Vagina (tissue), 2 donors: ENCODE measurements around the gene HEG1. TPM values are rescaled to one million over a fixed set of nuclear protein-coding genes. Genes with fewer than 3 reads are reported as not detected.

Source experiments
- DNase-seq, 2 donors: peaks; one replicate each; pipeline ENCODE4 v3.0.0-alpha.2; 2017; ENCODE audit errors: extremely low spot score in 2 of 2
- H3K27ac ChIP-seq: fragments of 200-600 bp; sonication (generic); one replicate; pipeline ENCODE4 v1.5.1; 2019
- H3K27me3 ChIP-seq: fragments of 200-600 bp; sonication (generic); one replicate; pipeline ENCODE4 v1.5.1; 2019
- H3K36me3 ChIP-seq, 2 donors: fragments of 200-600 bp; sonication (generic); one replicate each; pipeline ENCODE4 v1.5.1; 2017 to 2019
- H3K4me1 ChIP-seq: fragments of 200-600 bp; sonication (generic); one replicate; pipeline ENCODE4 v1.5.1; 2019
- H3K4me3 ChIP-seq, 2 donors: fragments of 200-600 bp; sonication (generic); 1 replicate in 1 of 2; 2 replicates in 1 of 2; pipeline ENCODE4 v1.5.1; 2016 to 2019
- H3K9me3 ChIP-seq: fragments of 200-600 bp; sonication (generic); one replicate; pipeline ENCODE4 v1.5.1; 2019
- POLR2A ChIP-seq, 2 donors: fragments of 450-650 bp; IDR thresholded peaks; one replicate each; pipeline ENCODE4 v1.6.1; 2017; ENCODE audit warnings: antibody characterized with exemption in 2 of 2, mild to moderate bottlenecking in 2 of 2, moderate library complexity in 2 of 2
- POLR2AphosphoS5 ChIP-seq, 2 donors: sonication (generic); formaldehyde crosslinking; IDR thresholded peaks; one replicate each; pipeline ENCODE4 v1.9.0; 2017; ENCODE audit warnings: antibody characterized with exemption in 2 of 2, mild to moderate bottlenecking in 2 of 2, low read depth in 1 of 2; ENCODE audit not compliant: insufficient read depth in 1 of 2
- intact Hi-C: fragments of 100-400 bp; cut with DNase I; formaldehyde crosslinking; loops from one replicate; pipeline ENCODE4 v1.15.1; 2023
- total RNA-seq: library from RNA; depleted of rRNA; stranded (reverse); fragments of >200 nt; gene quantifications from one replicate; pipeline ENCODE4 v1.2.3, GENCODE V29; 2016
- TF ChIP-seq, protein P1 (sequence below), 3 experiments: fragments of 450-650 bp in 2 of 3; fragments of 200-600 bp in 1 of 3; sonication (generic) in 1 of 3; IDR thresholded peaks; one replicate each; pipeline ENCODE4 v1.5.1; 2017 to 2019; ENCODE audit warnings: antibody characterized with exemption in 3 of 3, mild to moderate bottlenecking in 2 of 3, moderate library complexity in 2 of 3

Gene HEG1
- total RNA-seq, 1 donor from 2014 or later = 47.1 TPM

DNA sequence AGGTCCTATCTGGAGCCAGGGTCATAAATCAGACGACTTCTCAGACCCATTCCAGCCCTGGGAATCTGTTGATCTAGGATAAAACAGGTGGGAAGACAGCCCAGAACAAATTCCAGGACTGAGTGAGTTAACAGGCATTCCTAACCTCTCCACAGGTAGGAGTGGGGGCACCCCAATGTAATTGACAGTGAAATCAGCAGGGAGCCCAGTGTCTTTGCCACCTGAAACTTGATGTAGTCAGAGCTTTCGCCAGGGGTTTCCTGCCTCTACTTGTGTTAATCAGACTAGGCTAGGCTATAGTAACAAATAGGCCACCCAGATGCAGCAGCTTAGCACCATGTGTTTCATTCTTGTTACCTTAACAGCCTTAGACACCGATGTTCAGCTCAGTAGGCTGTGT, 2.7 kb upstream of the HEG1 start:
- no peaks in the 10 kb centered on the region for H3K36me3 ChIP-seq
- TF ChIP-seq, protein P1, sequence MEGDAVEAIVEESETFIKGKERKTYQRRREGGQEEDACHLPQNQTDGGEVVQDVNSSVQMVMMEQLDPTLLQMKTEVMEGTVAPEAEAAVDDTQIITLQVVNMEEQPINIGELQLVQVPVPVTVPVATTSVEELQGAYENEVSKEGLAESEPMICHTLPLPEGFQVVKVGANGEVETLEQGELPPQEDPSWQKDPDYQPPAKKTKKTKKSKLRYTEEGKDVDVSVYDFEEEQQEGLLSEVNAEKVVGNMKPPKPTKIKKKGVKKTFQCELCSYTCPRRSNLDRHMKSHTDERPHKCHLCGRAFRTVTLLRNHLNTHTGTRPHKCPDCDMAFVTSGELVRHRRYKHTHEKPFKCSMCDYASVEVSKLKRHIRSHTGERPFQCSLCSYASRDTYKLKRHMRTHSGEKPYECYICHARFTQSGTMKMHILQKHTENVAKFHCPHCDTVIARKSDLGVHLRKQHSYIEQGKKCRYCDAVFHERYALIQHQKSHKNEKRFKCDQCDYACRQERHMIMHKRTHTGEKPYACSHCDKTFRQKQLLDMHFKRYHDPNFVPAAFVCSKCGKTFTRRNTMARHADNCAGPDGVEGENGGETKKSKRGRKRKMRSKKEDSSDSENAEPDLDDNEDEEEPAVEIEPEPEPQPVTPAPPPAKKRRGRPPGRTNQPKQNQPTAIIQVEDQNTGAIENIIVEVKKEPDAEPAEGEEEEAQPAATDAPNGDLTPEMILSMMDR (IDR thresholded peaks at IDR 0.05) = no peak
- TF ChIP-seq POLR2AphosphoS5 (IDR thresholded peaks at IDR 0.05; ENCODE audit: insufficient read depth in 1 of 2, low read depth in 1 of 2) (no peak), POLR2A (IDR thresholded peaks at IDR 0.05) (no peak)
- DNase-seq = no peak
- H3K4me1 ChIP-seq = peaks cover 32% of the 10 kb centered on the region
- no peak overlapping the region for H3K4me3 ChIP-seq
- intact Hi-C loops = no loop called here
- no peaks in the 10 kb centered on the region for H3K9me3 ChIP-seq
- no peaks in the 10 kb centered on the region for H3K27me3 ChIP-seq
- no peak overlapping the region for H3K27ac ChIP-seq

DNA sequence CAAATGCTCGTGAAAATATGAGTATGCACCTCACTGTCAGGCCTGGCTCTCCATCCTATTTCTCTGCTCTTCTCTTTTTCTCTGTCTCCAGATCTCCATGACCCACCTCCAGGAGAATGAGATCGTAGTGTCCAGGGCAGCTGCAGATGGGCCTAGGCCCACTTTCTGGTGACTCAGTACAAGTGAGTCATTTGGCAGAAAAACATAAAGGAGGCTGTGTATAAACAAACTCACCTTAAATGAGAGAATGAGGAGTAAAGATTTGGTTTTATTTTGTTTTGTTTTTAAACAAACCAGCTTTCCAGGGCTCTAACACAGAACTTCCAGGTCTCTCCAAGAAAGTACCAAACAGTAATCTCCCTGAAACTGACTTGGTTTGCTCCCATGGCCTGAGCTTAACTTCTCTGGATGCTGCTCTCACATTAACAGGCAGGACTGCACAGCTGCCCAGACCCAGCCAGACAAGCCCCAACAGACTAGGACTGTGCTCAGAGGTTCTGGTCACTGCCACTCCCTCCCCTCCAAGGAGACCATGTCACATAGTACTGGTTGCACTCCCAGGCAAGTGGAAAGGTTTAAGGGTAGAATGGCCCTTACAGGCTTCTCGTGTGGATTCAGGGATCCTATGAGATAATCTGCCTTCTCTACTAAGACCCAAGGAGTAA, 1.5 kb upstream of the HEG1 start:
- peaks cover 44% of the 10 kb centered on the region for H3K4me1 ChIP-seq
- no peaks in the 10 kb centered on the region for H3K36me3 ChIP-seq
- TF ChIP-seq, protein P1 (IDR thresholded peaks at IDR 0.05) = no peak
- no peak for TF ChIP-seq POLR2A (IDR thresholded peaks at IDR 0.05)
- TF ChIP-seq POLR2AphosphoS5 (IDR thresholded peaks at IDR 0.05; ENCODE audit: insufficient read depth in 1 of 2, low read depth in 1 of 2) = peak in 1 of 2 donors; percentile 42
- DNase-seq = no peak
- H3K27me3 ChIP-seq = no peaks in the 10 kb centered on the region
- no peaks in the 10 kb centered on the region for H3K9me3 ChIP-seq
- no peak overlapping the region for H3K4me3 ChIP-seq
- intact Hi-C loops = no loop called here
- H3K27ac ChIP-seq = peak overlapping the region; percentile 95

DNA sequence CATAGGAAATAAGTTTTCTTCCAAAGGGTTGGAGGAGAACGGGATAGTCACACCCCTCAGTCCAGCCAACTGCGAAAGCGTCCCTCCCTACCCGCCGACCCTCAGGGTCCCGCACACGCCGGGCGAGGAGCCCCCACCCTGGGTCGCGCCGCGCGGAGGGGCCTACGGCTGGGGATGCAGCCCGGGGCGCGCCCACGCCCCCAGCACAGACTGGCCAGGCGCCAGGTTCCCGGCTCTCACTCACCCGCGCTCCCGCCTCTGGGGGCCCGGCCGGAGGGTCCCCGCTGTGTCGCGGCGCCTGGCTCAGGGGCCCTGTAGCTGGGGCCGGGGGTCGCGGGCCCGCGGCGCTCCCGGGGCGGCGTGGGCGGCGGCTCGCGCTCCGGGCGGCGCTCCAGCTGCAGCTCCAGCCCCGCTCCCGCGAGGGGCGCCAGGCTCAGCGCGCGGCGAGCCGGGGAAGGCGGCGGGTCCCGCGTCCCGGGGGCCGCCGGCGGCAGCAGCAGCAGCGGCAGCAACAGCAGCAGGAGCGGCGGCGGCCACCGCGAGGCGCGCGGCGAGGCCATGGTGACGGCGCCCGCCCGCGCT, 375 bp downstream of the HEG1 start:
- no peaks in the 10 kb centered on the region for H3K27me3 ChIP-seq
- peak overlapping the region; percentile 95 for H3K27ac ChIP-seq
- no peak for DNase-seq
- peak overlapping the region; percentile 72 to 88 for H3K4me3 ChIP-seq
- H3K4me1 ChIP-seq = peaks cover 58% of the 10 kb centered on the region
- TF ChIP-seq, protein P1 (IDR thresholded peaks at IDR 0.05) = no peak
- intact Hi-C loops = no loop called here
- H3K36me3 ChIP-seq = no peaks in the 10 kb centered on the region
- H3K9me3 ChIP-seq = no peaks in the 10 kb centered on the region

DNA sequence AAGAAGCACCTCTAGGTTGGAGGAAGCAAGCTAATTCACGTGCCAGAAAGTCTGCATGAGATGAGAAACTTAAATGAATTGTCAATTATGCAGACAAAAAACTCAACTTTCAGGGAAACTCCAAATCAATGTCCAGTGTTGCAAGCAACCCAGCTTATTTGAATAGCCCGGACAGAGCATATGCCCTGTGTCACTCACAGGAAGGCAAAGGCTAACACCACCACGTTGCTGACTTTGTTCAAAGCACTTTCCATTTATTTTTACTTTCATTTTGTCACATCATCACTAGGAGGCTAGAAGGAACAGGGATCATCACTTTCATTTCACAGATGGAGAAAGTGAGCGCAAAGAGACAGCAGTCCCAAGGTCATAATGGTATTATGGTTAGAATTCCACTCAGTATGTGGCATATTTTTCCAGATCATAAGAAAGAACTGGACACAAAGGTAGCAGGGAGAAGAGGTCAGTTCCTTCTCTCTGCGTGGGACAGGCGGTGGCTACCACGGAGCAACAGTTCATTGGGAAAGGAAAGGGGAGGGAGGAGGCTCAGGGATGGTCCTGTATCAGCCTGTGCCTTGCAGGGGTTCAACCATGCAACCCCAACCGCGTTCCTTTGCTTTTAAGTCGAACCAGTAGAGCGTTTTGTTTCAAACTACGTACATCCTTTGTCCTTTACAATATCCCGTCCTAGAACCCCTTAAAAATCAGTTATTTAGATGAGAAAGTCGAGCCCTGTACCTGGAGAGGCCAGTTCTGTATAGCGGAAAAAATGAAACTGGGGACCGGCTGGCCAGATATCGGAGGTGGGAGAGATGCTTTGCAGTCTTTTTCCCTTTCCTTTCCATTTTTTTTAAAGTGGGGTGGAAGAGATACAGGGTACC, 1.1 kb downstream of the HEG1 start:
- Histone ChIP-seq H3K9me3 (no peaks in the 10 kb centered on the region), H3K36me3 (no peaks in the 10 kb centered on the region), H3K4me3 (peak overlapping the region; percentile 72 to 88), H3K4me1 (peaks cover 61% of the 10 kb centered on the region), H3K27ac (peak overlapping the region; percentile 95), H3K27me3 (no peaks in the 10 kb centered on the region)
- intact Hi-C loops = no loop called here
- peak; percentile 29 to 73 for TF ChIP-seq POLR2AphosphoS5 (IDR thresholded peaks at IDR 0.05; ENCODE audit: insufficient read depth in 1 of 2, low read depth in 1 of 2)
- TF ChIP-seq POLR2A (IDR thresholded peaks at IDR 0.05) = no peak
- TF ChIP-seq, protein P1 (IDR thresholded peaks at IDR 0.05) = peak in 1 of 3 experiments; percentile 17
- DNase-seq = no peak
